GF-D8 (cell line): Measurements from ENCODE around the gene TMEM121.
"Not testable (repeated sequence)": the region's sequence is repeated elsewhere in the genome, so short reads cannot be mapped to it uniquely, and the experiment has no call there.

Experiments used
- DNase-seq: peaks from one replicate; lab custom pipeline; 2025; lab: John Stamatoyannopoulos, UW

TMEM121 gene

GRCh38 chr14:105528586-105529318 lies 2.4 kb downstream of the TMEM121 start:
- no peak for DNase-seq

GRCh38 chr14:105529319-105529568 lies 2.9 kb downstream of the TMEM121 start:
- no peak for DNase-seq

GRCh38 chr14:105529569-105530284 lies 3.3 kb downstream of the TMEM121 start:
- DNase-seq = no peak

GRCh38 chr14:105530285-105531087 lies 4.1 kb downstream of the TMEM121 start:
- no peak for DNase-seq

- no peak for DNase-seq
These were observed 4.9 kb downstream of the TMEM121 start for GRCh38 chr14:105531088-105531893.

- DNase-seq = no peak
These were observed 5.7 kb downstream of the TMEM121 start for GRCh38 chr14:105531894-105532623.

GRCh38 chr14:105532735-105533141 lies 6.4 kb downstream of the TMEM121 start:
- DNase-seq = no peak

- DNase-seq = no peak
These were observed 7.0 kb downstream of the TMEM121 start for GRCh38 chr14:105533391-105533790.

- no peak for DNase-seq
These were observed 7.6 kb downstream of the TMEM121 start for GRCh38 chr14:105533811-105534498.

DNA sequence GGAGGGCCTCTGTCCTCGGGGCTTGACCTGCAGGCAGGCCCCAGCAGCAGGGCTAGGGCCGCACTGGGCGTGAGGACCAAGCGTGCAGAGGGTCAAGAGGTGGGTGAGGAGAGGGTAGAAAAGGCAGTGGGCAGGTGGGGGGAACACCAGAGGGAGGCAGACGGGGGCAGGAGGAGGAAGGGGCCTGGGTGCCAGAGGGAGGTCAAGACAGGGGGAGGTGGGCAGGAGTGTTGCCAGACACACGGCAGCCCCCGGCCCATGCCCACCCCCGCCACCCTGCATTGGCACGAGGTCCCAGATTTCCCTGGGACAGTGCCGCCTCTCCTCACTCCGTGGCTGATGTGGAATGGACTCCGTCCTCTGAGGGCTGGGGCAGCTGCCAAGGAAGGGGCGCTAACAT lies 8.2 kb downstream of the TMEM121 start:
- DNase-seq = no peak

GRCh38 chr14:105536051-105536450 lies 9.7 kb downstream of the TMEM121 start:
- DNase-seq = no peak

DNA sequence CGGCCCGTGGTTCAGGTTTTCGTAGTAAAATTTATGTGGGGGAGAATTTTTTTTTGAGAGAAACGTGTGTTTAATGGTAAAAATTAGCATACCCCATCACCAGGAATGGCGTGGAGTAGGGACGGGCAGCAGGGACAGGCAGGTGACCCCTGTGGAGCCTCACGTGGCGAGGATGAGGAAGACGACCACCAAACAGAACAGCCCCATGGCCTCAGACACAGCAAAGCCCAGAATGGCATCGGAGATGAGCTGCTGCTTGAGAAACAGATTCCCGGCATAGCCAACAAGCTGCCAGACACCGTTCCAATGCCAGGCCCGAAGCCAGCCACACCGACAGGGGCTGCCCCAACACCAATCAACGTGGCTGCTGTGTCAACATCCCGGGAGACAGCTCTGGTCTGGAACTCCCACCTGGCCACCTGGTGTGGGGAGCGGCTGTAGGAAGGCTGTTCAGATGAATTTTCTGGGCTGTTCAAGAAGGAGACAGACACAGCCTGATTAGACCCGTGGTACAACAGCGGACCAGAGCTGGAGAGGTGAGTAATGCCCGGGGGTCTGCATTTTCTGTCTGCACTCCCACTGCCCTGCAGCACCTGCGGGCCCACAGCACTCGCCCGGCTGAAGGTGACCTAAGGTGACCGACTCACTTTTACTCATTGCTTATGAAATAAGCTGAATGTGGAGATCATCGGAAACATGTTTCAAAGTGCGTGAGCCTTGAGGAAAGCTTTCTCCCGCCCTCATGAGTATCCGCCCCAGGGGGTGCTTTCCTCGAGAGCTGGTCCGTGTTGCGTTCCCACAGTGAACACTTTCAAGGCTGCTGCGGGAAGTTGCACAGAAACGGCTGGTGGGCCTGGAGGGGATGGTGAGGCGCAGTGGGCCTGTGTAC lies 10.6 kb downstream of the TMEM121 start:
- DNase-seq = no peak

DNA sequence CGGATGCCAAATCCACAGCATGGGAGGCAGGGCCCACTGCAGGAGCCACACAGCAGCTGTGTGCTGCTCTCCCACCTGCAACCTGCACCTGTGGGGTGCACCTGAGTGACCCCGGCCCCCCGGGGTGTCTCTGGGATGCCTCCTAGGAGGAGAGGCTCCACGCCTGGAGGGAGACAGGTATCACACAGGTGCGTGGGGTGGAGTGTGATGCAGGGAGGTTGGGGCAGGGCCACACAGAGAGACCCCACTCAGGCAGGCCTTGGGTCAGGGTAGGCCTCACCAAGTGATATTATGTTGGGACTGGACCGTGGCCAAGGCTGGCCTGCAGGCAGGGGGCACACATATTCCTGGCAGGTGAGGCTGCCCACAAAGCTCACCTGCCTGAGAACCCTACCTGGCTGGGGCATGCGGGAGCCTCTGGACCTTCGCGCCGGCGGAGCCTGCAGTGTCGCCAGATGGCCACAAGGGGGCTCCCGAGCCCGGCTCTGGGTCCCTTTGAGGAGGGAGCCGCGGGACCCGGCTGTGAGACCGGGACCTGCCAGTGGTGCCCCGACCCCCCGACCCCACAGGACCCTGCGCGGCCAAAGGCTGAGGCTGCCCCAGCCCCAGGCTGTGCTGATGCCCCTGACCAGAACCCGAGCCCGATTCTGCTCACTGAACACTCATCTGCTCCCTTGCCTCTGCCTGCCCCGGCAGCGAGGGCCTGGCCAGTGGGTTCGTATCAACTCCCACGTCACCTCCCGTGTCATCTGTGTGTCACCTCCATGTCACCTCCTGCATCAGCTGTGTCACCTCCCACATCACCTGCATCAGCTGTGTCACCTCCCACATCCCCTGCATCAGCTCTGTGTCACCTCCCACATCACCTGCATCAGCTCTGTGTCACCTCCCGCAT lies 11.4 kb downstream of the TMEM121 start:
- no peak for DNase-seq

- DNase-seq = no peak
These were observed 12.2 kb downstream of the TMEM121 start for GRCh38 chr14:105538481-105539049.

DNA sequence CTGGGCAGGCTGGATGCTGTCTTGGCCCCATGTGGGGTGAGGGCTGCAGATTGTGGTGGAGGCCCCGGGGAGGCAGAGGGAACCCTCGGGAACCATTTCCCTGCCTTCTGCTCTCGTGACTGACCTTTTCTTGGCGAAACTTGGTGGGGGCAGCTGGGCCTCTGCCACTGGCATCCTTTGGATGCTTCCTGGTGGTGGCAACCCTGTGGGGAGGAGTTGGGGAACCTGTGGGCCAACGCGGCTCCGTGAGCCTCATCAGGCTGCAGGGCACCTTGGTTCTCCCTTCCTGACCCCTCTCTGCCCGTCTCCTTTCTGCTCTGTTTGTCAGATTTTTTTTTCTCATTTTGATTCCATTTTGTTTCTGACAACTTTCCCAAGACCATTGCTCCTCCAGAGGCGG lies 14.4 kb downstream of the TMEM121 start:
- no peak for DNase-seq

GRCh38 chr14:105541218-105541875 lies 15.0 kb downstream of the TMEM121 start:
- DNase-seq = no peak

- DNase-seq = not testable (repeated sequence)
These were observed 19.3 kb downstream of the TMEM121 start for GRCh38 chr14:105545676-105546075.

GRCh38 chr14:105546410-105546809 lies 20.0 kb downstream of the TMEM121 start:
- DNase-seq = not testable (repeated sequence)
